T-cell (primary cell): Measurements from ENCODE around the gene LARGE1. TPM values are rescaled to one million over a fixed set of nuclear protein-coding genes. Genes with fewer than 3 reads are reported as not detected.
"Not testable (repeated sequence)": the region's sequence is repeated elsewhere in the genome, so short reads cannot be mapped to it uniquely, and the experiment has no call there.

Source experiments
- ATAC-seq, 4 experiments: fragments of 200-7000 bp in 3 of 4; fragments of 150-1000 bp in 1 of 4; cut with Tn5 transposase; replicated peaks in 1 of 4; 1 replicate in 3 of 4; 2 replicates in 1 of 4; pipeline ENCODE4 v1.10.0; 2021; ENCODE audit warnings: moderate library complexity in 3 of 4, mild to moderate bottlenecking in 2 of 4, moderate number of reproducible peaks in 1 of 4
- CTCF ChIA-PET, 2 donors: fragments of 300-600 bp; sonication (Branson Sonifier 250); formaldehyde crosslinking; loops; one replicate each; lab custom pipeline; 2022; ENCODE audit warnings: antibody characterized with exemption in 2 of 2; lab: Charles Lee
- POLR2A ChIA-PET, 2 donors: fragments of 300-600 bp; sonication (Branson Sonifier 250); formaldehyde crosslinking; loops; one replicate each; lab custom pipeline; 2022; ENCODE audit warnings: antibody characterized with exemption in 2 of 2; lab: Charles Lee
- DNase-seq, 35 experiments: peaks; one replicate each; pipeline versions ENCODE4 v3.0.0 to v3.0.0-alpha.2; 2013 to 2023
- H3K27ac ChIP-seq: one replicate; pipeline ENCODE4 v1.5.1; 2013; ENCODE audit warnings: low read length
- H3K27me3 ChIP-seq, 2 experiments: replicated peaks in 1 of 2; 1 replicate in 1 of 2; 2 replicates in 1 of 2; pipeline versions ENCODE4 v1.6.1 to v1.7.0; 2013; ENCODE audit warnings: low read length in 1 of 2, mixed read lengths in 1 of 2; ENCODE audit not compliant: control insufficient read depth in 2 of 2, insufficient read depth in 2 of 2; ENCODE audit errors: extremely low read depth in 1 of 2
- H3K36me3 ChIP-seq, 2 donors: 1 replicate in 1 of 2; 2 replicates in 1 of 2; pipeline versions ENCODE4 v1.6.1 to v1.7.0; 2013; ENCODE audit warnings: low read length in 1 of 2; ENCODE audit not compliant: control insufficient read depth in 2 of 2, insufficient read depth in 1 of 2; ENCODE audit errors: extremely low read depth in 1 of 2
- H3K4me1 ChIP-seq, 2 experiments: 1 replicate in 1 of 2; 2 replicates in 1 of 2; pipeline versions ENCODE4 v1.6.1 to v1.7.0; 2013; ENCODE audit warnings: low read length in 2 of 2, mixed read lengths in 1 of 2; ENCODE audit not compliant: insufficient read depth in 2 of 2, control insufficient read depth in 1 of 2; ENCODE audit errors: extremely low read depth in 1 of 2
- H3K4me3 ChIP-seq, 2 donors: 1 replicate in 1 of 2; 2 replicates in 1 of 2; pipeline versions ENCODE4 v1.5.1 to v1.7.0; 2013; ENCODE audit warnings: mild to moderate bottlenecking in 2 of 2, low read length in 1 of 2, moderate library complexity in 1 of 2; ENCODE audit not compliant: control insufficient read depth in 1 of 2; ENCODE audit errors: extremely low read depth in 1 of 2
- H3K9me3 ChIP-seq: 2 replicates; pipeline ENCODE4 v1.7.0; 2013
- H3K27ac Mint-ChIP-seq, 2 donors: one replicate each; pipeline ENCODE4 v1.8.0; 2020 to 2021; ENCODE audit warnings: mild to moderate bottlenecking in 2 of 2, mixed read lengths in 2 of 2
- H3K27me3 Mint-ChIP-seq, 2 donors: one replicate each; pipeline ENCODE4 v1.8.0; 2021 to 2022; ENCODE audit warnings: mixed read lengths in 2 of 2
- H3K36me3 Mint-ChIP-seq: one replicate; pipeline ENCODE4 v1.8.0; 2021; ENCODE audit warnings: mixed read lengths
- H3K4me1 Mint-ChIP-seq, 3 donors: one replicate each; pipeline ENCODE4 v1.8.0; 2020 to 2022; ENCODE audit warnings: mixed read lengths in 3 of 3, mild to moderate bottlenecking in 1 of 3
- H3K4me3 Mint-ChIP-seq, 3 donors: one replicate each; pipeline ENCODE4 v1.8.0; 2020 to 2022; ENCODE audit warnings: mild to moderate bottlenecking in 3 of 3, mixed read lengths in 3 of 3, moderate library complexity in 3 of 3
- H3K9me3 Mint-ChIP-seq, 3 donors: one replicate each; pipeline ENCODE4 v1.8.0; 2020 to 2022; ENCODE audit warnings: mixed read lengths in 3 of 3
- WGBS: methylation state at CpG from one replicate; pipeline ENCODE4 v1.1.5; 2013; ENCODE audit warnings: missing lambda C conversion rate; ENCODE audit not compliant: insufficient coverage; 5-methylcytosine and 5-hydroxymethylcytosine counted together
- total RNA-seq, 35 experiments: library from RNA in 6 of 35; stranded (reverse) in 6 of 35; fragments of 120-200 nt in 1 of 35; gene quantifications; one replicate each; pipeline versions ENCODE4 v1.2.1 to v1.2.4 and lab custom pipeline; 2013 to 2026

The LARGE1 gene
- total RNA-seq, 5 donors from 2014 or later (not counting 1 experiment from before 2014, with no cell fraction given) = 0.53 to 6.1 (median 3.0) TPM

DNA sequence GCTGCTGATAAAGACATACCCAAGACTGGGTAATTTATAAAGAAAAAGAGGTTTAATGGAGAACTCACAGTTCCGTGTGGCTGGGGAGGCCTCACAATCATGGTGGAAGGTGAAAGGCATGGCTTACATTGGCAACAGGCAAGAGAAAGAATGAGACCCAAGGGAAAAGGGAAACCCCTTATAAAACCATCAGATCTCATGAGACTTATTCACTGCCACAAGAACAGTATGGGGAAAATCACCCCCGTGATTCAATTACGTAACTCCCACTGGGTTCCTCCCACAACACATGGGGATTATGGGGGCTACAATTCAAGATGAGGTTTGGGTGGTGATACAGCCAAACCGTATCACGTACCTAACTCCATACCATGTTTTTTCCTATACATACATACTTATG lies 557.0 kb downstream of the LARGE1 start:
- H3K4me3 Mint-ChIP-seq, H3K9me3 Mint-ChIP-seq, H3K4me1 Mint-ChIP-seq, CTCF ChIA-PET, H3K4me3 ChIP-seq, ATAC-seq, H3K36me3 ChIP-seq, H3K36me3 Mint-ChIP-seq, H3K4me1 ChIP-seq, POLR2A ChIA-PET, H3K27me3 ChIP-seq, H3K27ac ChIP-seq, DNase-seq, H3K9me3 ChIP-seq, H3K27ac Mint-ChIP-seq, H3K27me3 Mint-ChIP-seq: not testable (repeated sequence)
- WGBS = no CpG with 5 or more reads among the region's 5 CpGs

DNA sequence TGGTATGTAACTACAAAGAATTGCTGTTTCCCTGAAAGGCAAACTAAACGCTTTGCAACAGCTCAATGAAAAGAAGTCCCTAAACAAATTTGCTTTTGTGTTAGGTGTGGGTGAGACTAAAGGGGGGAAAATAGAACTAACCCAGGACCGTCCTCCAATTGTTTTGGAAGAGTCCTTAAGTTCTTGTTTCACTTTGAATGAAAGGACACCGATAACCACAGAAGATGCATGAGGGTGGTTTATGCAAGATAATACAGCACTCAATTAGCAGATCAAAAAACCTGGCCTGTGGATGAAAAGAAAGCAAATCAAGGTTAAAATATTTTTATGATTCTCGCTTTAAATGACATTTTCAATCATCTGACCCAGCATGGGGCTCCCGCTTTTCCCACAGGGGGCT lies 557.6 kb downstream of the LARGE1 start:
- ATAC-seq (no peak), DNase-seq (no peak)
- WGBS = 100% methylated on average over 2 of the region's 5 CpGs
- no peak overlapping the region for H3K27ac ChIP-seq
- H3K4me1 Mint-ChIP-seq = no peaks in the 10 kb centered on the region
- H3K9me3 ChIP-seq = no peaks in the 10 kb centered on the region
- H3K36me3 ChIP-seq = no peaks in the 10 kb centered on the region
- H3K27me3 ChIP-seq = no peaks in the 10 kb centered on the region
- POLR2A ChIA-PET = no interaction called here
- H3K9me3 Mint-ChIP-seq = no peaks in the 10 kb centered on the region
- no peak overlapping the region for H3K27ac Mint-ChIP-seq
- H3K27me3 Mint-ChIP-seq = no peaks in the 10 kb centered on the region
- no peaks in the 10 kb centered on the region for H3K4me1 ChIP-seq
- no peak overlapping the region for H3K4me3 ChIP-seq
- CTCF ChIA-PET = no interaction called here
- no peak overlapping the region for H3K4me3 Mint-ChIP-seq
- H3K36me3 Mint-ChIP-seq = no peaks in the 10 kb centered on the region

DNA sequence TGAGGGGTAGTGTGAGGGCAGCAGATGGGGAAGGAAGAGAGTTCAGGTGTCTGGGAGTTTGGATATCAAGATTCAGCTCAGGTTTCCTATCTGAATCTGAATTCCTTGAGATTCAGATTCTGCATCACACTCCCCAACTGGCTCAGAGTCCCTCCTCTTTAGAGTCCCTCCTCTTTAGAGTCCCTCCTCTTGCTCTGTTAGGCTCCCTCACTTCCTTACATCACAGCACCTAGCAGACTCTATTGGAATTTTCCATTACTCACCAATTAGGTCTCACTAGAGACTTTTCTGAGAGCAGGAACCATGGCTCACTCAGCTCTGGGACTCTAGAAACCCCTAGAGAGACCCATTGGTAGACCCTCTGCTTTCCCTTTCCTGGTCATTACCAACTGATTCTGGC lies 558.7 kb downstream of the LARGE1 start:
- ATAC-seq (no peak), DNase-seq (no peak)
- CTCF ChIA-PET = no interaction called here
- POLR2A ChIA-PET = no interaction called here
- Mint-ChIP-seq H3K4me1 (no peaks in the 10 kb centered on the region), H3K9me3 (no peaks in the 10 kb centered on the region), H3K4me3 (no peak overlapping the region), H3K27ac (no peak overlapping the region), H3K27me3 (no peaks in the 10 kb centered on the region), H3K36me3 (no peaks in the 10 kb centered on the region)
- H3K4me3 ChIP-seq = no peak overlapping the region
- no peaks in the 10 kb centered on the region for H3K27me3 ChIP-seq
- H3K4me1 ChIP-seq = no peaks in the 10 kb centered on the region
- no peaks in the 10 kb centered on the region for H3K36me3 ChIP-seq
- H3K27ac ChIP-seq = no peak overlapping the region
- no peaks in the 10 kb centered on the region for H3K9me3 ChIP-seq

DNA sequence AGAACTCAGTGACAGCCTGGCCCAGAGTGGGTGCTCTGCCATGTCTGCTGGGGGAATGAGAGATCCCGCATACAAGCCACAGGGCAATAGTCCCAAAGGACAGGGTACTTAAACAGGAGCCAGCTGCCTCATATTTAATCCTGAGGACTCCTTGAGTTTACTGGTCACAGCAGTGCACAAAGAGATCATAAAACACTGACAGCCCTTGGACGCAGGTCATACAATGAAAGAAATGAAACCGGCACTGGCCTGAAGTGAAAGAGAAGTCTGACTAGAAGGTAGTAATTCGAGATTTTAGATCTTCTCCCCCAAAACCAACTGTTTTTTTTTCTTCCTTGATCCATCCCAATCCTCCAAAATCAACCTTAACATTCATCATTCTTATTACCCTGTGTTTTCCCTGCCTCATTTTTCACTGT lies 562.3 kb downstream of the LARGE1 start:
- peaks cover 0 to 3% of the 10 kb centered on the region in 2 donors for H3K27me3 Mint-ChIP-seq
- H3K27ac Mint-ChIP-seq = no peak overlapping the region
- ATAC-seq (no peak), DNase-seq (no peak)
- H3K4me1 ChIP-seq = no peaks in the 10 kb centered on the region
- POLR2A ChIA-PET = no interaction called here
- 88% methylated on average over 1 of the region's 4 CpGs for WGBS
- H3K36me3 Mint-ChIP-seq = no peaks in the 10 kb centered on the region
- no peaks in the 10 kb centered on the region for H3K27me3 ChIP-seq
- no peak overlapping the region for H3K4me3 ChIP-seq
- H3K4me1 Mint-ChIP-seq = no peaks in the 10 kb centered on the region
- H3K36me3 ChIP-seq = no peaks in the 10 kb centered on the region
- H3K9me3 ChIP-seq = no peaks in the 10 kb centered on the region
- no peaks in the 10 kb centered on the region for H3K9me3 Mint-ChIP-seq
- H3K4me3 Mint-ChIP-seq = no peak overlapping the region
- H3K27ac ChIP-seq = no peak overlapping the region
- CTCF ChIA-PET = no interaction called here

DNA sequence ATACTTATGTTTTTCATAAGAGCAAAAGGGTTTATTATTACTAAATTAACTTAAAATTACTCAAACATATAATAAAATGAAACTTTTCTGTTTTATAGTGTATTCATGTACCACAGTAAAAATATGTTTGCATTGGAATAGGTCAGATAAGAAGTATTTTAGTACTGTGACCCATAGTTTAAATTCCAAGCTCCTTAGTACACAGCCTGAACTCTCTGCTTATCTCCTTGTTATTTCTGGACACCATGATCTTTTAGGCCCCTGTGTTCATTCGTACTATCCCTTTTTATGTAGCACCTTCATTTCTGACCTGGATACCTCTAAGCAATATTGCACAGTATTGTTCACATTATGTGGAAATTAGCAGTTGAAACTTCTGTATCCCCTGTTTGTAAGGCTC lies 565.3 kb downstream of the LARGE1 start:
- no peaks in the 10 kb centered on the region for H3K4me1 Mint-ChIP-seq
- ChIA-PET CTCF (no interaction called here), POLR2A (no interaction called here)
- ATAC-seq = no peak
- no peaks in the 10 kb centered on the region for H3K4me1 ChIP-seq
- WGBS = no CpG with 5 or more reads among the region's 1 CpG
- H3K27ac Mint-ChIP-seq = no peak overlapping the region
- no peaks in the 10 kb centered on the region for H3K36me3 ChIP-seq
- H3K27me3 Mint-ChIP-seq = peaks cover 0 to 3% of the 10 kb centered on the region in 2 donors
- H3K9me3 Mint-ChIP-seq = no peaks in the 10 kb centered on the region
- no peak for DNase-seq
- H3K9me3 ChIP-seq = no peaks in the 10 kb centered on the region
- H3K4me3 ChIP-seq = no peak overlapping the region
- H3K4me3 Mint-ChIP-seq = no peak overlapping the region
- H3K27me3 ChIP-seq = no peaks in the 10 kb centered on the region
- H3K27ac ChIP-seq = no peak overlapping the region
- no peaks in the 10 kb centered on the region for H3K36me3 Mint-ChIP-seq

- CTCF ChIA-PET = no interaction called here
- H3K27ac Mint-ChIP-seq = no peak overlapping the region
- H3K4me3 Mint-ChIP-seq = no peak overlapping the region
- DNase-seq (no peak), ATAC-seq (no peak)
- H3K9me3 ChIP-seq = no peaks in the 10 kb centered on the region
- WGBS = 85% methylated on average over 3 of the region's 4 CpGs
- H3K4me1 Mint-ChIP-seq = no peaks in the 10 kb centered on the region
- no peaks in the 10 kb centered on the region for H3K36me3 ChIP-seq
- H3K27ac ChIP-seq = no peak overlapping the region
- no peaks in the 10 kb centered on the region for H3K4me1 ChIP-seq
- no peaks in the 10 kb centered on the region for H3K27me3 ChIP-seq
- no peaks in the 10 kb centered on the region for H3K36me3 Mint-ChIP-seq
- H3K4me3 ChIP-seq = no peak overlapping the region
- peaks cover 0 to 3% of the 10 kb centered on the region in 2 donors for H3K27me3 Mint-ChIP-seq
- peaks cover 3 to 5% (median 3%) of the 10 kb centered on the region in 3 donors for H3K9me3 Mint-ChIP-seq
- POLR2A ChIA-PET = no interaction called here
Observed at GRCh38 chr22:33353502-33353901, 566.8 kb downstream of the LARGE1 start.

GRCh38 chr22:33352768-33353167 lies 567.5 kb downstream of the LARGE1 start:
- no peak overlapping the region for H3K27ac ChIP-seq
- Mint-ChIP-seq H3K4me1 (no peaks in the 10 kb centered on the region), H3K9me3 (peaks cover 3 to 6% (median 4%) of the 10 kb centered on the region in 3 donors), H3K4me3 (no peak overlapping the region), H3K27ac (no peak overlapping the region), H3K27me3 (peaks cover 0 to 3% of the 10 kb centered on the region in 2 donors), H3K36me3 (no peaks in the 10 kb centered on the region)
- ChIA-PET POLR2A (no interaction called here), CTCF (no interaction called here)
- no peaks in the 10 kb centered on the region for H3K9me3 ChIP-seq
- ATAC-seq = no peak
- no CpG with 5 or more reads among the region's 1 CpG for WGBS
- no peaks in the 10 kb centered on the region for H3K27me3 ChIP-seq
- H3K36me3 ChIP-seq = no peaks in the 10 kb centered on the region
- H3K4me3 ChIP-seq = no peak overlapping the region
- no peaks in the 10 kb centered on the region for H3K4me1 ChIP-seq
- no peak for DNase-seq
